Measurements from ENCODE around the gene CSMD2.

The CSMD2 gene

DNA sequence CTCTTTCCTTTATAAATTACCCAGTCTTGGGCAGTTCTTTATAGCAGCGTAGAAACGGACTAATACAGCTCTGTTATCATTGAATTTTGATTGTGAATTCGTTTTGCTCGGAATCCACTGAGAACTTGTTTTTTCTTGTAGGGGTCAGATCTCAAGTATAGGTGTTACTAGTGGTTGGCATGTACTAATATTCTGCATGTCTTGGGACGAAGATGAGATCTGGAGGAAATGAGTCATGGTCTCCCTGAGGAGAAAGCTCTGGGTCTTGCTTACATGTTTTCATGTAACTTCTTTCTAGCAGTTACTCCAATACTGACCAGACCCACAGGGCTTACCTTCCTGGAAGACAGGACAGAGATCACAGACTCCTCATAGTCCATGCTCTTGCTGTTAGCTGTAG, 662.3 kb downstream of the CSMD2 start:
- no peak for DNase-seq (ENCODE audit: low read depth, low spot score)

DNA sequence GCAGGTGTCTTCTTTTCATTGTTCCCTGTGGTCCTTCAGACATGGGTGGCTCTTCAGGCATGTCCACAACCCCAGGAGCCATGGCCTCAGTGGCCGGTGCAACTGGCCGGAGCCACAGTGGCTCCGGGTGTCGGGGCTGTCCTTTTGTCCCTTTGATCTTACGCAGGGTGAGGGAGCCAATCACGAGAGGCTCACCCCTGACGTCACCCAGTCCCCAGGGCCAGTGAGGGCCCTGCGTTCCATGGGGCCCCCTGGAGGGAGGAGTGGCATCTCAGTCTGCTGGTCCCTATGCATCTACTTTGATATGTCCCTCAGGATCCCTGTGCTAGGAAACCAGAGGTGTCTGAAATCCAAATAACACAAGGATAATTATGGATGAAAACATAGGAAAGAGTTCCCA, 663.3 kb downstream of the CSMD2 start:
- DNase-seq (ENCODE audit: low read depth, low spot score) = no peak

GRCh38 chr1:33501309-33501708, 663.7 kb downstream of the CSMD2 start:
- DNase-seq (ENCODE audit: low read depth, low spot score) = no peak

- DNase-seq (ENCODE audit: low read depth, low spot score) = no peak
These were observed 664.5 kb downstream of the CSMD2 start for GRCh38 chr1:33500547-33500946.

DNA sequence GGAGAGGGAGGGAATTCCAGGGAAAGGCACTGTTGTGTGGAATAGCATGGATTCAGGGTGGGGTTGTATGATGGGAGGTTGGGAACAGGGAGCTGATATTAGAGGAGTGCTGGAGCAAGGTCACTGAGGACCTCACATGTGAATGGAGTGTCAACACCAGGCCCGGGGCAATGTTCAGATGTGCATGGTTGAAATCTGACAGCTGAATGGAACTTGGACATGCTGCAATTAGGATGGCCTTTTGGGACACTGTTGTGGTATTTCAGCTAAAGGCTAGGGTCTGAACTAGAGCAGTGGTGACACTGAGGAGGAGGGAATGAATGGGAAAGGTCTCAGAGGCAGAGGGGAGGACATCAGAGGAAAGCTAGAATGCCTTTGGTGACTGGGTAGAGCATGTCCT, 667.6 kb downstream of the CSMD2 start:
- DNase-seq (ENCODE audit: low read depth, low spot score) = no peak

DNA sequence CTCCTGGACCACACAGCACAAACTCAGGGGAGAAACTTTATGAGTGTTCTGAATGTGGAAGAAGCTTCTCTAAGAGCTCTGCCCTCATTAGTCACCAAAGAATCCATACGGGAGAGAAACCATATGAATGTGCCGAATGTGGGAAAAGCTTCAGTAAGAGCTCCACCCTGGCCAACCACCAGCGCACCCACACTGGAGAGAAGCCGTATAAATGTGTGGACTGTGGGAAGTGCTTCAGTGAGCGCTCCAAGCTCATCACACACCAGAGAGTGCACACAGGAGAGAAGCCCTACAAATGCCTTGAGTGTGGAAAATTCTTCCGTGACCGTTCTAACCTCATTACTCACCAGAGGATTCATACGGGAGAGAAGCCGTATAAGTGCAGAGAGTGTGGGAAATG, 670.1 kb downstream of the CSMD2 start:
- no peak for DNase-seq (ENCODE audit: low read depth, low spot score)

- DNase-seq (ENCODE audit: low read depth, low spot score) = no peak
These were observed 676.4 kb downstream of the CSMD2 start for GRCh38 chr1:33488624-33489023.

- DNase-seq (ENCODE audit: low read depth, low spot score) = no peak
These were observed 682.6 kb downstream of the CSMD2 start for GRCh38 chr1:33482412-33482811.

DNA sequence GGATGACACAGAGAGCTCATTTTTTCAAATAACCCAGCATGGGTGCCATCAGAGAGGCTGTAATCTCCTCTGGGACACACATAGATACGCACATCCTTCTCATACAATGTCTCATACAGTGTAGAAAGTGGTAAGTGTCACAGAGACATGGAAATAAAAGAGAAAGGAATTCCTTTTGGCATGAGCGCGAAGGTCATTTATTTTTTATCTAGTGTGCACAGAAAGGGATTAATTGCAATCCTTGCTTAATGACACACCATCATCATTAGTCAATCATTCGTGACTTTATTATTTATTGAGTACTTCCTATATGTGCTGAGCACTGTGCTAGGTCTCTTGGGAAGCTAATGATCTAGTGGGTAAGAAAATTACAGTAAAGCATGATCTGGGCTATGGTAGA, 687.6 kb downstream of the CSMD2 start:
- DNase-seq (ENCODE audit: low read depth, low spot score) = no peak

GRCh38 chr1:33473900-33474299, 691.1 kb downstream of the CSMD2 start:
- no peak for DNase-seq (ENCODE audit: low read depth, low spot score)

GRCh38 chr1:33472269-33472980, 692.6 kb downstream of the CSMD2 start, which contains the start of gene ZSCAN20:
Gene ZSCAN20, plus strand, starts transcription at chr1:33472645. Its CDS starts 6,644 bp downstream, at chr1:33479289.
- peak; percentile 84 for DNase-seq (ENCODE audit: low read depth, low spot score)

DNA sequence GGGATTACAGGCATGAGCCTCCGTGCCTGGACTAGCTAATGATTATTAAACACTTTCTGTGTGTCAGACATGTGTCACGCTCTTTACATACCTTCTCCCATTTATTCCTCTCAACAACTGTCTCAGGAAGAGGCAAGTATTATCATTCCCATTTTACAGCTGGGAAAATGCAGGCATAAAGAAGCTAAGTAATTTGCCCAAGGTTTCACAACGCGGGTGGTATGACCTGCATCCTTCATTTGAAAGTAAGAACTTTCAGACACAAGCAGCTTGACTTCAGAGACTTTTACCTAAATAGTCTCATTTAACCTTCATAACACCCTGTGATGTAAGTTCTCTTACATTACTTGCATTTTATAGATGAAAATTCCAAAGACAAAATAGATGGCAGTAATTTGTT, 693.6 kb downstream of the CSMD2 start:
- DNase-seq (ENCODE audit: low read depth, low spot score) = no peak

- peak; percentile 9 for DNase-seq (ENCODE audit: low read depth, low spot score)
These were observed 694.5 kb downstream of the CSMD2 start for GRCh38 chr1:33470495-33471012.

- no peak for DNase-seq (ENCODE audit: low read depth, low spot score)
These were observed 695.3 kb downstream of the CSMD2 start for GRCh38 chr1:33469691-33470090.

DNA sequence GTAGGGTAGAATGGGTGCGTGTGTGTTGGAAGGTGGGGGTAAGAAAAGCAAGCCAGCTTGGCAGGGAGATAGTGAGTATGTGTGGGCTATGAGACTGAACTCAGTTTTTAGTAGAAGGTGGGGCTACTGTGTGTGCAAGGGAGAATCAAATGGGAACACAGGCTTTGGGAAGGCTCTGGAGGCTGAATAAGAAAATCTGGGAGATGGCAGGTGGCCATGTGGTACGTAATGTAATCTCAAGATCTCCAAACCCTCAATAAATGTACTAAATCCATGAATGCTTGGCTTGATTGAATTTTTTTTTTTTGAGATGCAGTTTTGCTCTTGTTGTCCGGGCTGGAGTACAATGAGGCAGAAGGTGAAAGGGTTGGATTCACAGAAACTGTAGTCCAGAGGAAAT, 696.1 kb downstream of the CSMD2 start:
- DNase-seq (ENCODE audit: low read depth, low spot score) = no peak

DNA sequence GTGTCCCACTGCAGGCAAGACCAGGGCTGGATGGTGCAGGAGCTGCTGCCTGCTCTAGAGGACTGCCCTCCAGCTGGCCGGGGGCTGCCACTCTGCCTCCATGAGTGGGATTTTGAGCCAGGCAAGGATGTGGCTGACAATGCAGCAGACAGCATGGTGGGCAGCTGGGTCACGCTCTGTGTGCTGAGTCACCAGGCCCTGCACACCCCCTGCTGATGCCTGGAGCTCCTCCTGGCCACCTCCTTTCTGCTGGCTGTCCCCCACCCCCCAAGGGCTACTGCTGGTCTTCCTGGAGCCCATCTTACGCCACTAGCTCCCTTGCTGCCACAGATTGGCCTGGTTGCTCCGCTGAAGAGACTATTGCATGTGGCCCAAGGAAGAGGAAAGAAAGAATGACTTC, 696.5 kb downstream of the CSMD2 start:
- DNase-seq (ENCODE audit: low read depth, low spot score) = no peak

DNA sequence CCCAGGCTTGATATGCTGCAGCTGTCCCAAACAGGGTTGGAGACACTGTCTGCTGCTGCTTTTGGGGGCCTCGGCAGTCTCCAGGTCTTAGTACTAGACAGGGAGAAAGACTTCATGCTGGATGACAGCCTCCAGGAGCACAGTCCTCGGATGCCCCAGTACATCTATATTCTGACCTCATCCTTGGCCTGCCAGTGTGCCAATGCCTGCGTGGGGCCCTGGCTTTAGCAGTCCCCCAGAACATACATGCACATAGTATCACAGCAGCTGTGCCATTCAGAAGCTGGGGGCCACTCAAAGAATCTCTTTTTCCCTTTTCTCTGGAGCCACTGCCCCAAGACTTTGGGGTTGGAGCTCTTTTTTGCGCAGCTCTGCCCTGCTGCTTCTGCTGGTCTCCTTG, 697.0 kb downstream of the CSMD2 start:
- DNase-seq (ENCODE audit: low read depth, low spot score) = no peak

DNA sequence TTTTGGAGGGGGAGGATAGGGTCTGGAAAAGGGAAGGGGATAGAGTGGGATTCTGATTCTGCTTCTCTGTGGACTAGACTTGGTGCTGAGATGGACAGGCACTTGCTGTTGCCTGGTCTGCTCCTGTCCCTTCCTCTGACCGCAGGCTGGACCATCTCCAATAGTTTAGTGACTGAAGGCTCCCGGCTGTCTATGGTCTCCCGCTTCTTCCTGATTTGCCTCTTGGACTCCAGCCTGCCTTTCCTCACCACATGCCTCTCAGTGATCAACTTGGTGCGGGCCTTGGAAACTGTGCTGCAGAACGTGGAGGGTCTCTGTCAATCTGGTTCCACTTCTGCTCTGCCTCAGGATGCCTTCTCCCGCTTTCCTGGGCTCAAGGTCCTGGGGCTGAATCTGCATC, 698.9 kb downstream of the CSMD2 start:
- no peak for DNase-seq (ENCODE audit: low read depth, low spot score)

- no peak for DNase-seq (ENCODE audit: low read depth, low spot score)
These were observed 699.7 kb downstream of the CSMD2 start for GRCh38 chr1:33465316-33465715.

GRCh38 chr1:33464552-33464951, 700.5 kb downstream of the CSMD2 start:
- DNase-seq (ENCODE audit: low read depth, low spot score) = no peak
